Aorta (tissue), 5 donors: ENCODE data around the gene TMC4. TPM values are rescaled to one million over a fixed set of nuclear protein-coding genes. Genes with fewer than 3 reads are reported as not detected.

ENCODE experiments used
- ATAC-seq: fragments of 200-7000 bp; cut with Tn5 transposase; one replicate; pipeline ENCODE4 v1.9.1; 2022; ENCODE audit warnings: moderate library complexity; ENCODE audit not compliant: low FRiP score
- DNase-seq, 2 donors: peaks; one replicate each; pipeline ENCODE4 v3.0.0-alpha.2; 2020
- H3K27ac ChIP-seq, 2 donors: one replicate each; pipeline ENCODE4 v1.5.1; 2013; ENCODE audit warnings: low read length in 2 of 2, mild to moderate bottlenecking in 2 of 2, moderate library complexity in 2 of 2, control low read depth in 1 of 2, inconsistent platforms in 1 of 2, low read depth in 1 of 2
- H3K27me3 ChIP-seq, 2 donors: one replicate each; pipeline ENCODE4 v1.6.1; 2013; ENCODE audit warnings: control low read depth in 1 of 2, low read length in 1 of 2, mild to moderate bottlenecking in 1 of 2, moderate library complexity in 1 of 2; ENCODE audit not compliant: insufficient read depth in 2 of 2, control insufficient read depth in 1 of 2
- H3K36me3 ChIP-seq, 2 donors: one replicate each; pipeline ENCODE4 v1.6.1; 2013; ENCODE audit warnings: control low read depth in 1 of 2, low read length in 1 of 2, mild to moderate bottlenecking in 1 of 2; ENCODE audit not compliant: insufficient read depth in 2 of 2, control insufficient read depth in 1 of 2
- H3K4me1 ChIP-seq, 2 donors: one replicate each; pipeline ENCODE4 v1.6.1; 2013; ENCODE audit warnings: low read length in 2 of 2, control low read depth in 1 of 2, mild to moderate bottlenecking in 1 of 2, moderate library complexity in 1 of 2; ENCODE audit not compliant: insufficient read depth in 2 of 2, control insufficient read depth in 1 of 2
- H3K4me3 ChIP-seq, 2 donors: one replicate each; pipeline ENCODE4 v1.5.1; 2013; ENCODE audit warnings: low read length in 2 of 2, control low read depth in 1 of 2, mild to moderate bottlenecking in 1 of 2
- H3K9me3 ChIP-seq: one replicate; pipeline ENCODE4 v1.6.1; 2013; ENCODE audit warnings: mild to moderate bottlenecking, low read length; ENCODE audit not compliant: control insufficient read depth
- WGBS, 2 donors: extraction: QIAGEN DNeasy Blood & Tissue Kit; methylation state at CpG; one replicate each; pipeline ENCODE4 v1.1.7; 2013; 5-methylcytosine and 5-hydroxymethylcytosine counted together
- intact Hi-C, 2 donors: fragments of 100-400 bp; cut with DNase I; formaldehyde crosslinking; loops; one replicate each; pipeline versions ENCODE4 v1.14.2 to v1.15.0; 2022
- polyA plus RNA-seq, 2 donors: library from polyadenylated mRNA; stranded (reverse); fragments of 200-250 nt; gene quantifications; one replicate each; pipeline ENCODE4 v1.2.3, GENCODE V29; 2013
- total RNA-seq, 2 donors: library from RNA; stranded (reverse); fragmentation: NEBNext Ultra II Directional; extraction: Animal tissue kit (Norgen Biotek cat#: 25700); gene quantifications; one replicate each; pipeline ENCODE4 v1.2.1, GENCODE V29; 2021
- donor health status: healthy with polysubstance abuse.
- donor health status: Bipolar disorder and iron deficiency.
- donor health status: DM: no; HTN: no; CAD: no.
- donor health status: DM: no; HTN: no; CAD: no.
- donor health status: DM: yes; HTN: yes; CAD: no.

TMC4 gene
- total and polyA plus RNA-seq, 4 donors: 0.08 to 15.8 (median 4.3) TPM

DNA sequence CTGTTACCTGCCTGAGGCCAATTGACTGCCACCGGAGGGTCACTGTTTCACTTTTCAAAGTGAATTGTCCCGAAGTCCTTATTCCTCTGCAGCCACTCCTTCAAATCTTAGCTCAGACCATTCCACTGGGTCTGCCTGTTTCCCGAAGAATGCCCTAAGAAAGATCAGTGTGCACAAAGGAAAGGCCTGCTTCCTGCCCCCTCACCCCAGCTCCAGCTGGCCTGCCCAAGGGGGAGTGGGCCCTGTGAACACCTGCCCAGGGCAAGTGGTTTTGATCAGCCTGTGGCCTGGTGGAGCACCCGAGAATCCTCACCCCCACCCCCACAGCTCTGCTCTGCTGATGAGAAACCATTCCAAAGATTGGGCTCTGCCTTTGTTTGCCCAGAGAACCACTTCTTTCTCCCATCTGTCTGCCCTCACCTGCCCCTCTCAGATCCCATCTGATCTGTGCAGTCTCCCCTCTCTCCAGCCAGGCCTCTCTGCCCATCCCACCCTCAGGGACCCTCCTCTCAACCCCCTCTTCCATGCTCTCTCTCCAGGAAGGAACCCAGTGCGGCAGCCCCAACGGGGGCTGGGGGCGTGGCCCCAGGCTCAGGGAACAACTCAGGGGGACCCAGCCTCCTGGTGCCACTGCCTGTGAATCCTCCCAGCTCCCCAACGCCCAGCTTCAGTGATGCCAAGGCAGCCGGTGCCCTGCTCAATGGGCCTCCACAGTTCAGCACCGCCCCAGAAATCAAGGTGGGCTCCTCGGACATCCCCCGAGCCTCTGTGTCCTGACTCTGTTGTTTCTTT lies 23.7 kb downstream of the TMC4 start:
- no peak overlapping the region for H3K27ac ChIP-seq
- 84 to 85% methylated on average over 12 of the region's 12 CpGs for WGBS, 2 donors
- H3K27me3 ChIP-seq: no peaks in the 10 kb centered on the region
- intact Hi-C loops: no loop called here
- H3K36me3 ChIP-seq: peaks cover 0 to 18% of the 10 kb centered on the region in 2 donors
- ATAC-seq: no peak
- H3K9me3 ChIP-seq: no peaks in the 10 kb centered on the region
- H3K4me1 ChIP-seq: no peaks in the 10 kb centered on the region
- DNase-seq: no peak
- H3K4me3 ChIP-seq: no peak overlapping the region

DNA sequence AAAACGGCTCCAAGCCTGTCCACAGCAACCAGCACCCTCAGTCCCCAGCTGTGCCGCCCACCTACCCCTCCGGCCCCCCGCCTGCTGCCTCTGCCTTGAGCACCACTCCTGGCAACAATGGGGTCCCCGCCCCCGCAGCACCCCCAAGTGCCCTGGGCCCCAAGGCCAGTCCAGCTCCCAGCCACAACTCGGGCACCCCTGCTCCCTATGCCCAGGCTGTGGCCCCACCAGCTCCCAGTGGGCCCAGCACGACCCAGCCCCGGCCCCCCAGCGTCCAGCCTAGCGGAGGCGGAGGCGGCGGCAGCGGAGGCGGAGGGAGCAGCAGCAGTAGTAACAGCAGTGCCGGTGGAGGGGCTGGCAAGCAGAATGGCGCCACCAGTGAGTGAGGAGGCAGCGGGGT lies 24.8 kb downstream of the TMC4 start:
- ATAC-seq: no peak
- Histone ChIP-seq H3K4me3 (no peak overlapping the region), H3K27ac (no peak overlapping the region), H3K36me3 (peaks cover 0 to 23% of the 10 kb centered on the region in 2 donors), H3K4me1 (no peaks in the 10 kb centered on the region), H3K9me3 (no peaks in the 10 kb centered on the region), H3K27me3 (no peaks in the 10 kb centered on the region)
- WGBS, 2 donors: 83 to 85% methylated on average over 18 to 19 of the region's 19 CpGs
- no peak for DNase-seq
- intact Hi-C loops: no loop called here

DNA sequence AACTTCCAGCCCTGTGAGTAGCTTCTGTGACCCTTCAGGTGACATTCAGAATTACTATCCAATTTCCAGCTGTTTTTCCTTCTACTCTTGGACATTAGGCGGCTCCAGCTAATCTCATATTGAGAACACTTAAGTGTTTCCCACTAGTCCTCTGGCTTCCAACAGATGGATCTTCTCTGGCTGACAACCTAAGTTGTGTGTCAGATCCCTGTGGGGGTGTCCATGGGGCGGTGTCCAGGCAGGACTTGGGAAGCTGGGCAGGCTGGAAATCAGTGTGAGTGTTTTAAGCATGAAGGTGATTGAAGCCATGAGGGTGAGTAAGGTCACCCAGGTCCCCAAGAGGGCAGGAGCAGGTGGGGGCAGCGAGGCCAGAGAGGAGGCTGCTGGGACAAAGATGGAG lies 25.3 kb downstream of the TMC4 start:
- Histone ChIP-seq H3K36me3 (peaks cover 0 to 25% of the 10 kb centered on the region in 2 donors), H3K4me1 (no peaks in the 10 kb centered on the region), H3K27me3 (no peaks in the 10 kb centered on the region), H3K27ac (no peak overlapping the region), H3K4me3 (no peak overlapping the region), H3K9me3 (no peaks in the 10 kb centered on the region)
- DNase-seq (no peak), ATAC-seq (no peak)
- 80 to 90% methylated on average over 3 of the region's 3 CpGs for WGBS, 2 donors
- intact Hi-C loops: no loop called here

DNA sequence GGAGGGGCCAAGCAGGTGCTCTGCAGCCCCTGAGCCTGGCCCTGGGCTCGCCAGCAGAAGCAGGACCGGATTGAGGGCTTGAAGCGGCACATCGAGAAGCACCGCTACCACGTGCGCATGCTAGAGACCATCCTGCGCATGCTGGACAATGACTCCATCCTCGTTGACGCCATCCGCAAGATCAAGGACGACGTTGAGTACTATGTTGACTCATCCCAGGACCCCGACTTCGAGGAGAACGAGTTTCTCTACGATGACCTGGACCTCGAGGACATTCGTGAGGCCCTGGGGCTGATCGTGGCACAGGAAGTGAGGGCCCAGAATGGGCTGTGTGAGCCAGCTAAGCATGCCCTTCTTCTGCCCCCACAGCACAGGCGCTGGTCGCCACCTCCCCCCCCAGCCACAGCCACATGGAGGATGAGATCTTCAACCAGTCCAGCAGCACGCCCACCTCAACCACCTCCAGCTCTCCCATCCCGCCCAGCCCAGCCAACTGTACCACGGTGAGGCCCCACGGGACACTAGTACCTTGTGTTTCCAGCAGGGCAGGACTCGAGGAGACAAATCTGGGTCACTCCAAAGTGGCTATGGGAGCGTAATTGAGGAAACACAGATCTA lies 27.3 kb downstream of the TMC4 start:
- DNase-seq (no peak), ATAC-seq (no peak)
- intact Hi-C loops: no loop called here
- 89 to 92% methylated on average over 28 of the region's 28 CpGs for WGBS, 2 donors
- H3K27me3 ChIP-seq: no peaks in the 10 kb centered on the region
- H3K4me1 ChIP-seq: no peaks in the 10 kb centered on the region
- H3K27ac ChIP-seq: no peak overlapping the region
- H3K9me3 ChIP-seq: no peaks in the 10 kb centered on the region
- no peak overlapping the region for H3K4me3 ChIP-seq
- peaks cover 0 to 20% of the 10 kb centered on the region in 2 donors for H3K36me3 ChIP-seq

DNA sequence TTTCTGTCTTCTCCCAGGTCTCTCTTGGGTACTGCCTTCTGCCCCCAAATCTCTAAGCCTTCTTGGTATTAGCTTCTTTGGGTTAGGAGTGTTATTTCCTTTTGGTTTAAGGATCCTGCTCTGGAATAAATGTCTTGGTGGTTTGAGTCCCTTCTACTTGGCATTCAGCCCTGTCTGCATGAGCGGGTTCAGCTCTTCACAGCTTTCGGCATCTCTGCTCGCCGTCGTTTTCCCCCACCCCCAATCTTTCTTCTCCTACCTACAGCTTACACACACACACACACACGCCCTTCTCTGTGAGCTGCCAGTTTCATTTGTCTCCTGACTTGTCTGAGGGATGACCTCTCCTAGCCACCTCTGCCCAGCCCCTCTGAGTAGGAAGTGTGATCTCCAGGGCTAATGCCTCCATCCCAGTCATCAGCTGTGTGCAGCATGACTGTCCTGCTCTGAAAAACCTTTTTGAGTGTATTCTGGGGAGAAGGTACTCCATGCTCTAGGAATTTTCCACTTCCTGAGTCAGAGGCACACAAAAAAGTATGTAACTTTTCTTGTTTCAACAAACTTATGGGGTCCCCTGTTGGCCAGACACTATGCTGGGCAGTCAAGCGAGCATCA lies 30.7 kb downstream of the TMC4 start:
- no peak overlapping the region for H3K27ac ChIP-seq
- H3K36me3 ChIP-seq: peaks cover 0 to 18% of the 10 kb centered on the region in 2 donors
- no peaks in the 10 kb centered on the region for H3K9me3 ChIP-seq
- 68 to 81% methylated on average over 7 of the region's 7 CpGs for WGBS, 2 donors
- no peaks in the 10 kb centered on the region for H3K27me3 ChIP-seq
- H3K4me1 ChIP-seq: no peaks in the 10 kb centered on the region
- intact Hi-C loops: no loop called here
- DNase-seq (no peak), ATAC-seq (no peak)
- no peak overlapping the region for H3K4me3 ChIP-seq

DNA sequence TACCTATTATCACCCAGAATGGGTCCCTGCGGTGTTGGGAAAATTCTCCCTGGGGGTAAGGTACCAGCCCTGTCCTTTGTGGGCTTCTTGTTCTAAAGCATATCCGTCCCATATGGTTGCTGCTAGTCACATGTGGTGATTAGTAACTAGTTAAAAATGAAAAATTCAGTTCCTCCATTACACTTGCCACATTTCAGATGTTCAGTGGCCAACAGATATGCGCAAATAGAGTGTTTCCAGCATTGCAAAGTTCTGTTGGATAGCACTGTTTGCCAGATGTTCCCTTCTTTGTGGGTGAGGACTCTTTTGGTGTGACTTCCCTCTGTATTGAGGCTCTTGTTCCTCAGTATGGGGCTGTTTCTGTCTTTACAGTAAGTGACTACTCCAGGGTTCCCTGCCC lies 31.6 kb downstream of the TMC4 start:
- no peak for DNase-seq
- H3K27me3 ChIP-seq: no peaks in the 10 kb centered on the region
- no peaks in the 10 kb centered on the region for H3K9me3 ChIP-seq
- no peak overlapping the region for H3K4me3 ChIP-seq
- peaks cover 0 to 18% of the 10 kb centered on the region in 2 donors for H3K36me3 ChIP-seq
- no peak for ATAC-seq
- H3K4me1 ChIP-seq: no peaks in the 10 kb centered on the region
- 84 to 87% methylated on average over 3 of the region's 3 CpGs for WGBS, 2 donors
- intact Hi-C loops: no loop called here
- no peak overlapping the region for H3K27ac ChIP-seq

DNA sequence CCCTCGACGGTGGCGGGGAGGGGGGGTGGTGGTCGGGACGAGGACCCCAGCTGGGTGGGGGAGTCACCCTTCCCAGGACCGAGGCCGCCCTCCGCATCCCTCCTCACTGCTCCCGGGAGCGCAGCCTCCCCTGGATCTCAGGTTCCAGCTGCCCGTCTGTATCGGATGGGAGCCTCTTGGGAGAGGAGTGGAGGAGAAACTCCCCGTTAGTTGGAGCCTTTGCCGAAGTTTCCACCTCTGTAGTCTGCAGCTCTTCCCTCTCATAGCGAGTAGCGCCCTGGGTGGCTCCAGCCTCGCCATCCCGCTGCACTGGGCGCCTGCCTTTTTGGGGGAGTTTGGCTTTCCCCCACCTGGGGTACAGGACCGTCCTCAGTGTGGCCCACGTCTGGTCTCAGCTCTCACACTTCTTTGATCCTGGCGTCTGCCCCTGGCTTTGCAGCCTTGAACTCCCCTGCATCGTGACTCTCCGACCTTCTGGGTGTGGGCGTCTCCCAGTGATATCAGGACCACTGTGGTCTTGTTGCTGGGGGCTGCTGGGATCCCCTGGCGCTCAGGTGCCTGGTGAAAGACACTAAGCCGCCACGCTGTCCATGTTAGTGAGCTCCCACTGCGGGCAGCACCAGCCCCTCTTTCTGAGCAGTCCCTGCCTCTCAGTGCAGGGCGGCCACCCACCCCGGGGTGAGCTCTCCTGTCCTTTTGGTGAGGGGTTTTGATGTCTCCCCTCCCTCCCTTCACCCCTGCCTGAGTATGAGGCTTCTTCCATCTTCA lies 34.3 kb downstream of the TMC4 start:
- H3K4me1 ChIP-seq: no peaks in the 10 kb centered on the region
- intact Hi-C loops: no loop called here
- H3K27ac ChIP-seq: no peak overlapping the region
- H3K36me3 ChIP-seq: peaks cover 0 to 6% of the 10 kb centered on the region in 2 donors
- ATAC-seq: no peak
- no peaks in the 10 kb centered on the region for H3K9me3 ChIP-seq
- H3K27me3 ChIP-seq: no peaks in the 10 kb centered on the region
- H3K4me3 ChIP-seq: peak overlapping the region; percentile 84 to 87
- DNase-seq: no peak
- 20 to 28% methylated on average over 24 to 31 of the region's 31 CpGs for WGBS, 2 donors

DNA sequence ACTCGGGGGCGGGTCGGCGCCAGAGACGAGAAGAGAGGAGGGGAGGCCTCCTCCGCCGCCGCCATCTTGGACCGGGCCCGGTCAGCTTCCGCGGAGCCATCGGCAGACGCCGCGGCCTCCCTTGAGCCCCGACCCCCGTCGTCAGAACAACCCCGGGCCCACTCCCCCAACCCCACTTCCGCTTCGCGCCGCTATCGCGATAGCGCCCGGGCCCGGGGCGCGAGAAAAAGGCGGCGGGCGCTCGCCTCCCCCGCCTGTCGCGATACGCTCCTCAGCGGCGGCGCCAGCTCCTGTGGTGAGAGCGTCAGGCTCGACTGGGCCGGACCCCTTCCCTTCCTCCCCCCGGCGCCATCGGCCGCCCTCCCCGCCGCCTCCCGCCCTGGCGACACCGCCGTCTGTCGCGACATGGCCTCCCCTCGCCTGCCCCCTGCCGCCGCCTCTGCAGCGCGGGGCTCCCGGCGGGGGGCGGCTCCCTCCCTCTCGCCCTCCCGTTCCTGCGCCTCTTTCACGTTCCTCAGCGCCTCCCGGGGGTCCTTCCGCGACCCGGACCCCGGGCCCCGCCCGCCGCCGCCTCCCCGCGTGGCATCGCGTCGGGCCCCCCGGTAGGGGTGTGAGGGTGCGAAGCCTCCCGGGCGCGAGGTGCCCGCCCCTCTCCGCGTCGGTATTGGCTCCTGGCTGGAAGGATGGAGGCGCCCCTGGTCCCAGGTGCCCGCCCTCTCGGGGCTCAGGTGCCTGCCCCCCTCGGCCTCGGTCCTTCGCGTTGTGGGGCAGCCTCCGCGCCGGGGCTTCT lies 35.1 kb downstream of the TMC4 start, which contains the start of gene CNOT3:
Gene CNOT3, plus strand, starts transcription at position 64 of the 790 bp plus-strand sequence. CDS start 5,217 bp downstream, outside the sequence.
- 0 to 1% methylated on average over 58 to 103 of the region's 103 CpGs for WGBS, 2 donors
- Histone ChIP-seq H3K27me3 (no peaks in the 10 kb centered on the region), H3K36me3 (no peaks in the 10 kb centered on the region), H3K9me3 (no peaks in the 10 kb centered on the region), H3K4me1 (no peaks in the 10 kb centered on the region), H3K4me3 (peak within 1 kb of the TSS; percentile 84 to 87), H3K27ac (peak within 1 kb of the TSS; percentile 59 to 77)
- ATAC-seq: no peak
- no peak for DNase-seq
- intact Hi-C loops: loop anchor here in 1 of 2 donors (1.0 to 2.0 kb wide), 4 partner anchors 21 to 63 kb away; partner anchors contain the start of genes LENG1, PRPF31, RPS9 and TFPT
